DMS53 (cell line): ENCODE measurements around the gene TXNIP.
A peak's percentile ranks its signal among the peaks of the same experiment; 100 is the strongest.
"Not testable (repeated sequence)": the region's sequence is repeated elsewhere in the genome, so short reads cannot be mapped to it uniquely, and the experiment has no call there.

Experiments used
- DNase-seq: peaks from one replicate; lab custom pipeline; 2025; lab: John Stamatoyannopoulos, UW

TXNIP gene, protein sequence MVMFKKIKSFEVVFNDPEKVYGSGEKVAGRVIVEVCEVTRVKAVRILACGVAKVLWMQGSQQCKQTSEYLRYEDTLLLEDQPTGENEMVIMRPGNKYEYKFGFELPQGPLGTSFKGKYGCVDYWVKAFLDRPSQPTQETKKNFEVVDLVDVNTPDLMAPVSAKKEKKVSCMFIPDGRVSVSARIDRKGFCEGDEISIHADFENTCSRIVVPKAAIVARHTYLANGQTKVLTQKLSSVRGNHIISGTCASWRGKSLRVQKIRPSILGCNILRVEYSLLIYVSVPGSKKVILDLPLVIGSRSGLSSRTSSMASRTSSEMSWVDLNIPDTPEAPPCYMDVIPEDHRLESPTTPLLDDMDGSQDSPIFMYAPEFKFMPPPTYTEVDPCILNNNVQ

DNA sequence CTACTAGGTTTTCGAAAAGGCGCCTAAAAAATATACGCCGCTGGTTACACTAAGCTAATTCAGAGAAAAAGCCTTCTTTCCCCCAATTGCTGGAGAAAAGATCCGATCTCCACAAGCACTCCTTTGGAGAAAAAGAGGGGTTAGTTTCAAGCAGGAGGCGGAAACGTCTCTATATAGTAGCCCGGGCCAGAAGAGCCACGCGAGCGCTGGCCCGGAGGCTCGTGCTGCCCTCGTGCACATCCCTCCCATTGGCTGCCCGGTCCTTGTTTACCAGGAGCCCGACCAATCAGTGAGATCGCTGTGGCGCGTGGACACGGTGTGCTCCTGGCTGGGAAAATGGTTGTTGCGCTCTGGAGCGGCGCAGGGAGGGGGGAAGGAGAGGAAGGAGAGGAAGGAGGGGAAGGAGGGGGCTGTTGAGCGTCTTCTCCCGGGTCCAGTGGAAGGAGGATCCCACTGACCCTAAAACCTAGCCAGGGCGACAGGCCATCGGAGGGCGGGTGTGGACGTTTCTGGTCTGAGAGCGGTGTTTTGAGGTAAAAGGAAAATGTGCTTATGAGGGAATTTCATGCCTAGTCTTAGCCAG lies at the start of gene TXNIP:
Gene TXNIP, minus strand, starts transcription at position 147 of the 583 bp plus-strand sequence. CDS start 313 bp downstream, outside the sequence.
- peak; percentile 99 for DNase-seq

- DNase-seq = peak; percentile 49
Observed at GRCh38 chr1:146039844-146040194, 43.4 kb upstream of the TXNIP start.

GRCh38 chr1:146036965-146037646 lies 40.7 kb upstream of the TXNIP start:
- DNase-seq = peak; percentile 94

DNA sequence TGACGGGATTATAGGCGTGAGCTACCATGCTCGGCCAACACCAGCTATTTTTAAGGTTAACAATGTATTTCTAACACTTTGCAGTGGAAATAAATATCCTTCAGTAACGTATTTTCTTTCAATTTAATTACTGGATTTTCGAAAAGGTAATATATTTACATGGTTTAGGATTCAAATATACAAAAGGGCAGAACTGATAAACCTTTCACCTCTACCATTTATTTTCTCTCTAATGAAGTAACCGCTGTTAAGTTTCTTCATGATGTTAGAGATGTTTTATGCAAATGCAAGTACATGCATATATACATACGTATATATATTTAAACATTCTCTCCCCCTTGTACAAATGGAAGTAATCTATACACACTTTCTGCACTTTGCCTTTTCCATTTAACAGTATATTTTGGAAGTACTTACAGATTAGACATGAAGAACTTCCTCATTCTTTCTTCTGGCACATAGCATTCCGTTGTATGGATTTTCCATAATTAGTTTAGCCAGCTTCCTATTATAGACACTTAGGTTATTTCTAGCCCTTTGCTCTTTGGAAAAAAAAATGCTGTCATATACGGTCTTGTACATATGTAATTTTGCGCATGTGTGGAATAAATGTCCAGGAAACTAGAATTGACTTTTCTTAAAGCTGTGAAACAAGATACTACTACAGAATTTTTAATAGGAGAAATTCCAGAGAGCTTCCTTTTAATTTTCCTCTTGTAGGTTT lies 40.0 kb upstream of the TXNIP start:
- peak; percentile 90 for DNase-seq

GRCh38 chr1:146035048-146035423 lies 38.7 kb upstream of the TXNIP start:
- DNase-seq = peak; percentile 77

DNA sequence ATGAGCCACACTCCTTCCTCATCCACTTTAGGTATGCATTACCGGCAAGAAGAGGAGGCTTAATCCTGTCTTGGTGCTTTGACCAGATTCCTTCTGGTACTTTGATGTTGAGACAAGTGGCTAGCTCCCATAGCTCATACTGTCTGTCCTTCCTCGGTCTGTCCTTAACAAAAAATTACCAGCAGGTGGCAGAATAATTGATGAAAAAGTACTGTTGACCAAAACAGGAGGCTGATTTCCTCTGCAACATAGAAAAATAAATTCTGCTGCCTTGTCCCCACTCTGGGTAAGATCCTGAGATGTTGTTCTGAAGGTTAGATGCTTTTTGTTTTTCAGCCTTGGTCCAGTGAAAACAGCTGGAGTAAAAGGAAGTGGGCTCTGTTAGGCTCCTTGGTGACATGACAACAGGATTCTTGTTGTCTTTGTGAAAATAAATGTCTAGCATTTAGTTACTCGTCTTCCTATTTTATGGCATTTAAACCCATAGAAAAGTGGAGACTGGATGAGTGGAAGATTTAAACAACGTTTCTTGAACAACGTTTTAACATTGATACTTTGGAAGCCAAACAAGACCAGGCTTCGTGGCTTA lies 36.3 kb upstream of the TXNIP start:
- peak; percentile 83 for DNase-seq

GRCh38 chr1:146031476-146031875 lies 35.1 kb upstream of the TXNIP start:
- DNase-seq = no peak

DNA sequence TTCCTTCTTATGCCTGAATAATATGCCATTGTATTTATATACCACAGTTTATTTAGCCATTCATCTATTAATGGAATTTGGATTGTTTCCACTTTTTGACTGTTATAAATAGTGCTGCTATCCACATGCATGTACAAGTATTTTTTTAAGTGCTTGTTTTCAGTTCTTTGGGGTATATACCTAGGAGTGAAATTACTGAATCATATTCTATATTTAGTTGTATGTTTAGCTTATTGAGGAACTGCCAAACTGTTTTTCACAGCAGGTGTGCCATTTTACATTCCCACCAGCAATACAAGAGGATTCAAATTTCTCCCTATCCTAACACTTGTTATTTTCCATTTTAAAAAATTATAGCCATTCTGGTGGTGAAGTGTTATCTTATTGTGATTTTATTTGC lies 32.7 kb upstream of the TXNIP start:
- no peak for DNase-seq

DNA sequence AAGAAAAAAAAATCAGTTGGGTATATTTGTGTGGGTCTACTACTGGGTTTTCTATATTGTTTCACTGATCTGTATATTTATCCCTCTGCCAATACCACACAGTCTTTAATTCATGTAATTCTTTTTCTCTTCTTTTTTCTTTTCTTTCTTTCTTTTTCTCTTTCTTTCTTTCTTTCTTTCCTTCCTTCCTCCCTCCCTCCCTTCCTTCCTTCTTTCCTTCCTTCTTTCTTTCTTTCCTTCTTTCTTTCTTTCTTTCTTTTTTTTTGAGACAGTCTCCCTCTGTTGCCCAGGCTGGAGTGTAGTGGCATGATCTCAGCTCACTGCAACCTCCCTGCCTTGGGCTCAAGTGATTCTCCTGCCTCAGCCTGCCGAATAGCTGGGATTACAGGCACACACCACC lies 30.3 kb upstream of the TXNIP start:
- not testable (repeated sequence) for DNase-seq

- not testable (repeated sequence) for DNase-seq
Observed at GRCh38 chr1:146025787-146026495, 29.6 kb upstream of the TXNIP start.

GRCh38 chr1:146022403-146023127 lies 26.2 kb upstream of the TXNIP start:
- no peak for DNase-seq

- DNase-seq = no peak
Observed at GRCh38 chr1:146021622-146022402, 25.4 kb upstream of the TXNIP start, which contains the start of gene HJV. Gene HJV, minus strand, starts transcription at chr1:146021735. Its CDS starts 1,504 bp downstream, at chr1:146020231.

DNA sequence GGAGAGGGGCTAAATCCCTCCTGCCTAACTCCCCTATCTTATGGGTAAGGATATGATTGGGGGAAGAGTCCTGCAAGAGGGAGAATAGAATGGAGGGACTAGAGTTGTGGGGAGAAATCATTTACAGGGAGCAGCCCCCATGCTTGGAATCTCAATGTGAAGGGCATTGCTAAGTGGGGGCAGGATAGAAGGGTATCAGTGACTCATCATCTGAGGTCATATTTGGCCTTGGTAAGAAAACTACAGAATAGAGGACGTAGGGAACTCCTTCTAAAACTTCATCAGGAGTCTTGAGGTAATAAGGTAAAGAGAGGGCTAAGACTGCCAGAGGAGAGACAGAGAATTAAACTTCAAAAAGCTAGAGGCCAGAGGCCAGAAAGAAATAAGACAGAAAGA lies 24.7 kb upstream of the TXNIP start:
- no peak for DNase-seq

DNA sequence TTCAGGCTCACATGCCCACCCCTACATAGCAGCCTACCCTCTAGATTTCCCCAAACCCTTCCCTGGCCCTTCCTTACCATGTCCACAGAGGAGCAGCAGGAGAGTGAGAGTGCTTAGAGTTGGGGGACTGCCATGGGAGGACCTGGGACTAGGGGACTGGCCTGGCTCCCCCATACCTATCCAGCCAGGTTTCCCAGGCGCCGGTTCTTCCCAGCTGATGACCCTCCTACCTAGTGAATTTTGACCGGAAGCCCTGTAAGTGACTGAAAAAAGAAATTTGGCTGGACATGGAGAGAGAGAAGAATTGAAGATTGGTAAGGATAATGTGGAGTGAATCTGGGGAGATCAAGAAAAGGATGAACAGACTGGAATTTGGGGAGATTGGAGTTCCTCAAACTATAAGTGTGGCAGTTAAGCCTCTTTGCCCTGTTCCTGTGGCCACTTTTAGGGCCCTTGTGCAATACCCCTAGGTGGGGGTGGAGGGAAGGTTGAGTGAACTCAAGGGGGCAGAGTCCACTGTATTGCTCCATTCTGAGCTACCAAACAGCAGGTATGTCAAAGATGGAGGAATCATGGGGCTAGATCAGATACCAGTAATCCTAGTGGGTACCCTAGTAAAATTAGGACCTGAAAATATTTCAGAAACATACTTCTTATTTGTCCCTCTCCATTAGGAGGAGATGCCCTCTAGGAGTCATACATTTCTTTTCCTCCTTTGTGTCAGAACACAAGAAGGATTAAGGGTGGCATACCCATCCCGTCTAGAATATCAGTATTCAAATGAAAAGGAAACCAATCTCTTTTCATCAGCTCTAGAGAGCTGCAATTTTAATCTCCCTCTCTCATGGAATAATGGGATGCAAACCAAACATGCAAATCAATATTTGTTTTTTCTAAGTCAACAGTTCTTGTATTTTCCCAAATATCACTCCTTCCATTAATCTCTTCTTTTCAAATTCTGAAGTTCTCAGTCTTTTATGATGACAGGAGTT lies 24.0 kb upstream of the TXNIP start:
- DNase-seq = no peak

- no peak for DNase-seq
Observed at GRCh38 chr1:146019231-146020057, 23.1 kb upstream of the TXNIP start.

DNA sequence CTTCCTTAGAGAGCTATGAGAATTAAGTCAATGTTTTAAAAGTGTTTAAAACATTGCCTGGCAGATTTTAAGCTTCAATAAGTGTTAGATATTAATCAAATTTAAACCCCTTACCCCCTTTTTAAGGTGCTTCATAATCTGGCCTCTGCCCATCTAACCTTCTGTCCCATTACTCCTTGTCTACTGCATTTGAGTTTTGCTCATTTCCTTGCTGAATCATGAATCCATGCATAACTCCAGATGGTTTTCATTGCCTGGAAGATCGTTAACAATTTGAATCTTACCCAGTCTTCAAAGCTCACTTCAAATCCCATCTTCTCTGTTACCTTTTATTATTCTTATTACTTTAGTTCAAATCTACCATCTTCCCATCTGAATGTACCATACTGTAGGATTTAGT lies 20.5 kb upstream of the TXNIP start:
- DNase-seq = no peak

DNA sequence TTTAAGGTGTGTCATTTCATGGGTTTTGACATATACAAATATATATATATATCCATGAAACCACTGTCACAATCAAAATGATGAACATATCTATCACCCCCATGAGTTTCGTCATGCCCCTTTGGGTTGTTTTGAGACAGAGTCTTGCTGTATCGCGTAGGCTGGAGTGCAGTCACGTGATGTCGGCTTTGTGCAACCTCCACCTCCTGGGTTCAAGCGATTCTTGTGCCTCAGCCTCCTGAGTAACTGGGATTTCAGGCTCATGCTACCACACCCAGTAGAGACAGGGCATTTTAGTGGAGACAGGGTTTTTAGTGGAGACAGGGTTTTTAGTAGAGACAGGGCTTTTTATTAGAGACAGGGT lies 17.2 kb upstream of the TXNIP start:
- no peak for DNase-seq
